Ovary (tissue), 9 donors: ENCODE results near the gene MYO3A. TPM values are rescaled to one million over a fixed set of nuclear protein-coding genes. Genes with fewer than 3 reads are reported as not detected.
"Not testable (repeated sequence)": the region's sequence is repeated elsewhere in the genome, so short reads cannot be mapped to it uniquely, and the experiment has no call there.

ENCODE experiments used
- DNase-seq, 5 donors: peaks; one replicate each; pipeline ENCODE4 v3.0.0-alpha.2; 2019 to 2020
- H3K27ac ChIP-seq, 2 donors: fragments of 200-600 bp; one replicate each; pipeline versions ENCODE4 v1.5.1 to v1.8.0; 2019 to 2022
- H3K27me3 ChIP-seq: fragments of 200-600 bp; one replicate; pipeline ENCODE4 v1.8.0; 2022
- H3K36me3 ChIP-seq: fragments of 200-600 bp; sonication (generic); one replicate; pipeline ENCODE4 v1.5.1; 2019
- H3K4me1 ChIP-seq: one replicate; pipeline ENCODE4 v1.8.1; 2013; ENCODE audit warnings: mild to moderate bottlenecking, moderate library complexity; ENCODE audit not compliant: insufficient read depth
- H3K4me3 ChIP-seq: fragments of 200-600 bp; sonication (generic); one replicate; pipeline ENCODE4 v1.5.1; 2017
- H3K9me3 ChIP-seq, 2 donors: fragments of 200-600 bp in 1 of 2; sonication (generic) in 1 of 2; one replicate each; pipeline versions ENCODE4 v1.5.1 to v1.8.1; 2013 to 2019; ENCODE audit warnings: mild to moderate bottlenecking in 1 of 2, moderate library complexity in 1 of 2
- CTCF ChIP-seq, 3 donors: fragments of 450-650 bp in 2 of 3; fragments of 200-600 bp in 1 of 3; IDR thresholded peaks; one replicate each; pipeline versions ENCODE4 v1.5.1 to v1.8.0; 2016 to 2022; ENCODE audit warnings: antibody characterized with exemption in 3 of 3, mild to moderate bottlenecking in 1 of 3
- EP300 ChIP-seq: sonication (generic); formaldehyde crosslinking; IDR thresholded peaks from one replicate; pipeline ENCODE4 v1.6.1; 2017; ENCODE audit warnings: antibody characterized with exemption
- POLR2A ChIP-seq: fragments of 450-650 bp; IDR thresholded peaks from one replicate; pipeline ENCODE4 v1.6.1; 2017; ENCODE audit warnings: antibody characterized with exemption, mild to moderate bottlenecking, moderate library complexity
- WGBS, 3 donors: extraction: QIAGEN DNeasy Blood & Tissue Kit in 1 of 3; methylation state at CpG; one replicate each; pipeline versions ENCODE4 v1.1.5 to v1.1.7; 2013 to 2017; 5-methylcytosine and 5-hydroxymethylcytosine counted together
- intact Hi-C, 4 donors: fragments of 100-400 bp; cut with DNase I; formaldehyde crosslinking; loops; one replicate each; pipeline versions ENCODE4 v1.11.0 to v1.15.1; 2022 to 2023
- polyA plus RNA-seq, 2 donors: library from polyadenylated mRNA; stranded (reverse); fragments of 200-250 nt in 1 of 2; fragments of 350-450 nt in 1 of 2; fragmentation: Illumina TruSeq in 1 of 2; extraction: RNeasy Lipid Tissue Mini Kit (QIAGEN cat#74804) in 1 of 2; gene quantifications; one replicate each; pipeline ENCODE4 v1.2.3, GENCODE V29; 2013 to 2014
- total RNA-seq, 7 donors: library from RNA; depleted of rRNA in 2 of 7; stranded (reverse); fragments of >200 nt in 2 of 7; fragmentation: NEBNext Ultra II Directional in 3 of 7; extraction: Animal tissue kit (Norgen Biotek cat#: 25700) in 3 of 7; gene quantifications; one replicate each; pipeline versions ENCODE4 v1.1.0 to v1.2.4, GENCODE V29; 2016 to 2023
- donor health status: DM: no; HTN: no; CAD: no; lungs with moderate emphysema.
- donor health status: DM: no; HTN: no; CAD: no.
- donor health status: Bipolar disorder and iron deficiency.
- donor health status: DM: yes; HTN: yes; CAD: no.
- donor health status: DM: no; HTN: no; CAD: no.
- donor health status: DM: yes; HTN: yes; CAD: no.

Gene MYO3A
- total and polyA plus RNA-seq, 9 donors, result 0.02 to 5.4 (median 0.15) TPM; not detected in 4

- Histone ChIP-seq H3K4me3 (no peak overlapping the region), H3K27me3 (no peaks in the 10 kb centered on the region), H3K4me1 (no peaks in the 10 kb centered on the region), H3K9me3 (no peaks in the 10 kb centered on the region), H3K36me3 (no peaks in the 10 kb centered on the region), H3K27ac (no peak overlapping the region)
- TF ChIP-seq EP300, result no peak
- no peak for TF ChIP-seq POLR2A
- TF ChIP-seq CTCF (IDR thresholded peaks at IDR 0.05), result no peak
- intact Hi-C loops, result no loop called here
- no peak for DNase-seq
- 64 to 82% (median 65%) methylated on average over 1 of the region's 1 CpG for WGBS, 3 donors
These were observed 159.2 kb downstream of the MYO3A start for GRCh38 chr10:26093229-26093628.

GRCh38 chr10:26095781-26096180 is 161.8 kb downstream of the MYO3A start:
- 71 to 76% (median 75%) methylated on average over 4 of the region's 4 CpGs for WGBS, 3 donors
- H3K9me3 ChIP-seq, result no peaks in the 10 kb centered on the region
- no peaks in the 10 kb centered on the region for H3K36me3 ChIP-seq
- intact Hi-C loops, result no loop called here
- TF ChIP-seq POLR2A, result no peak
- TF ChIP-seq EP300, result no peak
- TF ChIP-seq CTCF (IDR thresholded peaks at IDR 0.05), result no peak
- DNase-seq, result no peak
- H3K4me3 ChIP-seq, result no peak overlapping the region
- no peak overlapping the region for H3K27ac ChIP-seq
- no peaks in the 10 kb centered on the region for H3K27me3 ChIP-seq
- no peaks in the 10 kb centered on the region for H3K4me1 ChIP-seq

GRCh38 chr10:26097549-26097948 is 163.5 kb downstream of the MYO3A start:
- 82 to 95% (median 85%) methylated on average over 1 of the region's 1 CpG for WGBS, 3 donors
- H3K27me3 ChIP-seq, H3K9me3 ChIP-seq, H3K4me3 ChIP-seq, intact Hi-C loops, H3K4me1 ChIP-seq, DNase-seq, H3K27ac ChIP-seq, H3K36me3 ChIP-seq: not testable (repeated sequence)

GRCh38 chr10:26112532-26112931 is 178.5 kb downstream of the MYO3A start:
- H3K27ac ChIP-seq, result no peak overlapping the region
- no peaks in the 10 kb centered on the region for H3K27me3 ChIP-seq
- intact Hi-C loops, result no loop called here
- no peak overlapping the region for H3K4me3 ChIP-seq
- H3K9me3 ChIP-seq, result no peaks in the 10 kb centered on the region
- no peaks in the 10 kb centered on the region for H3K36me3 ChIP-seq
- H3K4me1 ChIP-seq, result no peaks in the 10 kb centered on the region
- TF ChIP-seq CTCF (IDR thresholded peaks at IDR 0.05) (no peak), EP300 (no peak), POLR2A (no peak)
- 52 to 55% (median 52%) methylated on average over 3 of the region's 3 CpGs for whole genome bisulfite sequencing, 3 donors
- no peak for DNase-seq

- no peak overlapping the region for H3K4me3 ChIP-seq
- WGBS, 3 donors, result 71 to 79% (median 73%) methylated on average over 3 of the region's 3 CpGs
- TF ChIP-seq EP300, result no peak
- no peak for TF ChIP-seq CTCF (IDR thresholded peaks at IDR 0.05)
- TF ChIP-seq POLR2A, result no peak
These were observed 204.6 kb downstream of the MYO3A start for GRCh38 chr10:26138613-26139012.

More at GRCh38 chr10:26138613-26139012, 204.6 kb downstream of the MYO3A start:
- DNase-seq, result no peak
- Histone ChIP-seq H3K4me1 (no peaks in the 10 kb centered on the region), H3K36me3 (no peaks in the 10 kb centered on the region), H3K27ac (no peak overlapping the region), H3K9me3 (no peaks in the 10 kb centered on the region), H3K27me3 (no peaks in the 10 kb centered on the region)
- intact Hi-C loops, result no loop called here
